NK-92 treated with Interleukin-12 subunit alpha and Interleukin-12 subunit beta, amount 100 ng/mL, for 24 hours (cell line): Measurements from ENCODE around the gene ABCA5.
"Not testable (repeated sequence)": the region's sequence is repeated elsewhere in the genome, so short reads cannot be mapped to it uniquely, and the experiment has no call there.

Experiments used
- DNase-seq: peaks from one replicate; lab custom pipeline; 2025; lab: John Stamatoyannopoulos, UW

ABCA5 gene

DNA sequence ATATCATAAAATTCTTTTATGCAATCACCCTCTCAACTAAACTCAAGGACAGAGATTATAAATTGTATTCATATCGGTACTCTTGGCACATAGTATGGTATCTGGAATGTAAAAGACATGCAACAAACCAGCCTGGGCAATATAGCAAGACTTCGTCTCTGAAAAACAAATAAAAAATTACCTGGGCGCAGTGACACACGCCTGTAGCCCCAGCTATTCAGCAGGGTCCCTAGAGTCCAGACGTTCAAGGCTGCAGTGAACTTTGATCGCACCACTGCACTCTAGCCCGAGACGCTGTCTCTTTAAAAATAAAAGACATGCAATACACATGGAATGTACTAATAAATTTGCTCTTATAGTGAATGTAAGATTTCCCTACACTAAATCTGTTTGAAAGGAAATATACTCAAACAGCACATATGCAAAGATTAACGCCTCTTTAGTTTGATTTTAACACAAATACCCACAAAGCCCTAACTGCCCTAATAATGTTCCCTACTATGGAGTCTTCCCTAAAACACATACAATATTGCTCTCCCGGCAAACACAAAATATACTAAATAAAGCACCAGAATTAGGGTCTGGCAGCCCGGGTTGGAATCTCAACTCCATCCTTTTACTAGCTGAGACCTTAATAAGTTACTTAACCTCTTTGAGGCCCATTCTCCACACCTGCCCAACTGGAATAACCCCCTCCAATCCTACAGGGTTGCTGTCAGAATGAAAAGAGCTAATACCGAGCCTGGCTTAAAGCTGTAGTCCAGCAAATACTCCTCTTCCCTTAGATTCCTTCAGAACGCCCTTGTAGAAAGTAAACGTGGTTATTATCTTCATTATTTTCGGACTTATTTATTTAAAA is 1.2 kb downstream of the ABCA5 start:
- no peak for DNase-seq

DNA sequence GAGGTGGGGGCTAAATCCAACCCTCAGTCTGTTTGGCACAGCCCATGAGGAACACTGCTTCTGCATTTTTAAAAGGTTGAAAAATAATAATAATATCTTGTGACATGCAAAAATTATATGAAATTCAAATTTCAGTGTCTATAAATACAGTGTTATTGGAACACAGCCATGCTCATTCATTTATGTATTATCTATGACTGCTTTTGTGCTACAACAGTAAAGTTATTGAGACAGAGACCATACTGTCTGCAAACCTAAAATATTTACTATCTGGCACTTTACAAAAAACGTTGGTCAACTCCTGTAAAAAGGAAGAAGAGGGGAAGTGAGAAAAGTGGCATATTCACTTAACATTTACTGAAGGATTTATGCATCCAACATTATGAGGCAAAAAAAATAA is 3.1 kb downstream of the ABCA5 start:
- no peak for DNase-seq

- no peak for DNase-seq
These were observed 6.1 kb downstream of the ABCA5 start for GRCh38 chr17:69320908-69321238.

- DNase-seq, result no peak
These were observed 6.6 kb downstream of the ABCA5 start for GRCh38 chr17:69320210-69320907.

DNA sequence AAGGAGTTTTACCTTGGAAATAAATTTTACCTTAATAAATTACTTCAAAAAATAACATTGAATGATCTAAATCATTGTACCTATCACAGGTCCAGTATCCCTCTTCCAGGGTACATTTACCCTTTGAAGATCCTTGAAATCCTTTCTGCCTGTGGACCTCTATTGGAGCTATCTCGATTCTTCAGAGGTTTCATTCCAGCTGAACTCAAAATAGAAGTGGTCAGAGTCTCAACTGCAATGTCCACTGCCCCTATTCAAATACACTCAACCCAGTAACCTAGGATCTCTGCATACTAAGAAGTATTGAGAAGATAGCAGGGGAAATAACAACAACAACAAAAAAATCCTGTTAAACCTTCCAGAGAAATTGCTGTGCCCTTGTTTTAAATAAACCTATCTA is 9.3 kb downstream of the ABCA5 start:
- no peak for DNase-seq

DNA sequence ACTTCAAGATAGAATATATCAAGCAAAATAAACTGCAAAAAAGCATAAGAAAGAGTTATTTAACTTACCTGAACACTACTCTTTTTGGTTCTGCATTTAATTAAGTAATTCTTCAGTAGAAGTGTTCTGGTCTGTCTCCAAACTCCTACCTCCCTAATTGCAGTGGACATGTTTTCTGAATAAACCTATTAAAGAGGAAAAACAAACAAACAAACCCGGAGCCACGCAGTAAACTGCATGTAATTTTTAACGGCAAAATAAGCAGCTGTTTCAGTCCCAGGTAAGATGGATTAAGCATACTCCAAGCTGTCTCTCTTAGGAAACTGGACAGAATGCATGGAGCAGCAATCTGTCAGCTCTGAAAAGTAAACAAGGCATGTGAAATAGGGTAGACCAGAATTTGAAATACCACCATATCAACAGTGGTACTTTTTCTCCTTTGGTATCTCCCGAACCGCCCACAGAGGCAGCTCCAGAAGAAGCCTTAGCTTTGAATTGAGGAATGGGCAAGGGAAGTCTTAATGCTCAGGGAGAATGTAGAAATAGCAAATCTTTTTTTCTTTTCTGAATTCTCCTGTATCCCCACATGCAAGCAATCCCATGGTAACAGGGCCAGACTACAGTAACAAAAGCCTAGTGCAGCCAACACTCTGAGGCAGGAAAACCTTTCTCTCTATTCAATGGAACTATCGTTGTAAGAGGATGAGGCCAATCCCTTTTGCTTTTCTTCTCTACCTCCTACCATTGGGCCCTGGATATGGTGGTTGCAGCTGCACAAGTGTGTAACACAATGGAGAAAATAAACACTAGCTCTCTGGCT is 12.5 kb downstream of the ABCA5 start:
- no peak for DNase-seq

- DNase-seq, result no peak
These were observed 21.8 kb downstream of the ABCA5 start for GRCh38 chr17:69305177-69305576.

DNA sequence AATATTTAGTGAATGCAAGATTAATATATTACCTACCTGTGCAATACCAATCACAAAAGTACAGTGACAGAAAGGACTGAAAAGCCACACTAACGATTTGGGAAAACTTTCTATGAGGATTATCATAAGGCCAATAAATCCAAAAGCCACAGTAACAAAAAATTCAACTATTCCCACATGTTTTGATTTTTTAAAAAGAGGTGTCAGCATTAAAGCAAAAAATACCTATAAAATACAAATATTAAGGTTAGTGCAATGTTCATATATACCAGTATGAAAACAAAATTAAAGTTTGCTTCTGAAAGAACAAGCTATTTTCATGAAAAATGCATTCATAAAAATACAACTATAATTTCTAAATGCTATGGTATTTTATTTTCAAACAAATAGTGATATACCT is 24.3 kb downstream of the ABCA5 start:
- no peak for DNase-seq

DNA sequence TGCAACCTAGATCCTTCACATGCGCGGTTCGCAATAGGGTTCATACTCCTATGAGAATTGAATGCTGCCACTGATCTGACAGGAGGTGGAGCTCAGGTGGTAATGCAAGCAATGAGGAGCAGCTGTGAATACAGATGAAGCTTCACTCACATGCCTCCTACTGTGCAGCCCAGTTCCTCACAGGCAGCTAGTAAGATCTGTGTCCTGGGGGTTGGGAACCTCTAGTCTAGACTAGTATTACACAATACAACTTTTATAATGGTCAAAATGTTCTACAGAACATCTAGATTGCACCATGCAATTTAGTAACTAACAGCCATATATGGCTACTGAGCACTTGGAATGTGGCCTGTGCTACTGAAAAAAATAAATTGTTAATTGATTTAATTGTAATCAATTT is 26.7 kb downstream of the ABCA5 start:
- no peak for DNase-seq

GRCh38 chr17:69298120-69298722 is 28.7 kb downstream of the ABCA5 start:
- DNase-seq, result not testable (repeated sequence)

GRCh38 chr17:69287168-69287567 is 39.8 kb downstream of the ABCA5 start:
- DNase-seq, result no peak

- DNase-seq, result no peak
These were observed 40.7 kb downstream of the ABCA5 start for GRCh38 chr17:69286257-69286656.

- no peak for DNase-seq
These were observed 42.3 kb downstream of the ABCA5 start for GRCh38 chr17:69284646-69285045.

DNA sequence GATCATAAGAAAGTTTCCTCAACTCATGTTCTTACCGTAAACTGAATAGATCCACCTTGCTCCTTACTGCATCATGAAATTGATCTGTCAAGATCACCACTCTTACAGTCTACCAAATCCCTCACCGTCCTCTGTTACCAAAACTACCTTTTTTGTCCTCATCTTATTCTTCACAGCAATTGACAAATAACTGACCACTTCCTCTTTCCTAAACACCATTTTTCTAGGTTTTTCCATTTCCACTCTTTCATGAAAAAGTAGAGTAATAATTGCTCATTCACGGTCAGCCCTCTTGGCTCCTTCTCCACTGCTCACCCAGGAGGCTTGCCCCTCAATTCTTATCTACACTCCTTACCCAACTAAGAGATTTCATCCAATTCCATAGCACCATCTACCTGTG is 44.9 kb downstream of the ABCA5 start:
- DNase-seq, result no peak

GRCh38 chr17:69276279-69276678 is 50.7 kb downstream of the ABCA5 start:
- DNase-seq, result not testable (repeated sequence)

DNA sequence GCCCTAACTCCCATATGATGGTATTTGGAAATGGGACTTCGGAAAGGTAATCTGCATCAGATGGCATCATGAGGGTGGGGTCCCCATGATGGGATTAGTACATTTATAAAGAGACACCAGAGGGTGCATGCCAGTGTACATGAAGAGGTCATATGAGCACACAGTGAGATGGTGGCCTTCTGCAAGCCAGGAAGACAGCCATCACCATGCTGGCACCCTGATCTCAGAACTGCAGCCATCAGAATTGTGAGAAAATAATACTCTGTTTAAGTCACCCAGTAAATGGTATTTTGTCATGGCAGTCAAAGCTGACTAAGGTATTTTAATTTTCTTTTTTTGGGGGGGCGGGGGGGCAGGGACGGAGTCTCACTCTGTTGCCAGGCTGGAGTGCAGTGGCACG is 51.2 kb downstream of the ABCA5 start:
- DNase-seq, result no peak

- DNase-seq, result no peak
These were observed 55.9 kb downstream of the ABCA5 start for GRCh38 chr17:69271023-69271422.

DNA sequence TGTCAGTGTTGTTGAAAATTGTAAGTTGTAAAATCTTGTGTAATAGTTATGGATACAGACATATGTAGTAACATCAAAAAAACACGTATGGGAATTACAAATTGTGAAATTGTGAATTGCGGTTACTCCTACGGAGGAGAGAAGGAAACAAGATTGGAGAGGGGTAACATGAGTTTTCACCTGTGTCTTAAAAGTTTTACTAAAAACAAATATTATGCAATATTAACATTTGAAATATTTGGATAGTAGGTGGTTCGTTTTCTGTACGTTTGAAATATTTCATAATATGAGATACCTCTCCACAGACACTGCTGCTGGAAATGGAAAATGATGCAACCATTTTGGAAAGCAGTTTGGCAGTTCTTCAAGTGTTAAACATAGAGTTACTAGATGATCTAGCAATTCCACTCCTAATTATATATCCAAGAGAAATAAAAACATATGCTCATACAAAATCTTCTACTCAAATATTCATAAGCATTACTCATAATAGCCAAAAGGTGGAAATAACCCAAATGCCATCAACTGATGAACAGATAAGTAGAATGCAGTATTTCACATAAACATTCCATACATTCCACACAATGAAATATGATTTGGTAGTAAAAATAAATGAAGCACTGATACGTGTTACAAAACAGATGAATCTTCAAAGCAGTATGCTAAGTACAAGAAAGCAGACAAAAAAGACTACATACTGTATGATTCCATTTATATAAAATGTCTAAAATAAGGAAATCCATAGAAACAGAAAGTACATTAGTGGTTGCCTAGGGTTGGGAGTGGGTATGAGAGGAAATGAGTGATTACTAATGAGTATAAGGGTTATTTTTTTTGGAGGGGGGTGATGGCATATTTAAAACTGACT is 57.6 kb downstream of the ABCA5 start:
- DNase-seq, result no peak

GRCh38 chr17:69268543-69269014 is 58.4 kb downstream of the ABCA5 start:
- no peak for DNase-seq

GRCh38 chr17:69267219-69267618 is 59.7 kb downstream of the ABCA5 start:
- no peak for DNase-seq

DNA sequence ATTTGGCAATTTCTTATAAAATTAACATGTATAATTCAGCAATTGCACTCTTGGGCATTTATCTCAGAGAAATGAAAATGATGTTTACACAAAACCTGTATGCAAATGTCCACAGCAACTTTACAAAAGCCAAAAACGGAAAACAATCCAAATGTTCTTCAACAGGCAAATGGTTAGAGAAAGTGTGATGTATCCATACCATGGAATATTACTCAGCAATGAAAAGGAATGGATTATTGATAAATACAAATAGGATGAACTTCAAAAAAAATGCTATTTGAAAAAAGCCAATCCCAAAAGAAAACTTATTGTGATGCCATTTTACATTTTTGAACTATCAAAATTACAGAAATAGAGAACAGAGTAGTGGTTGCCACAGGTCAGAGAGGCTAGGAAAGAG is 61.1 kb downstream of the ABCA5 start:
- no peak for DNase-seq
